ENCODE results near the gene PNCK.
A peak's percentile ranks its signal among the peaks of the same experiment; 100 is the strongest.

Gene PNCK

DNA sequence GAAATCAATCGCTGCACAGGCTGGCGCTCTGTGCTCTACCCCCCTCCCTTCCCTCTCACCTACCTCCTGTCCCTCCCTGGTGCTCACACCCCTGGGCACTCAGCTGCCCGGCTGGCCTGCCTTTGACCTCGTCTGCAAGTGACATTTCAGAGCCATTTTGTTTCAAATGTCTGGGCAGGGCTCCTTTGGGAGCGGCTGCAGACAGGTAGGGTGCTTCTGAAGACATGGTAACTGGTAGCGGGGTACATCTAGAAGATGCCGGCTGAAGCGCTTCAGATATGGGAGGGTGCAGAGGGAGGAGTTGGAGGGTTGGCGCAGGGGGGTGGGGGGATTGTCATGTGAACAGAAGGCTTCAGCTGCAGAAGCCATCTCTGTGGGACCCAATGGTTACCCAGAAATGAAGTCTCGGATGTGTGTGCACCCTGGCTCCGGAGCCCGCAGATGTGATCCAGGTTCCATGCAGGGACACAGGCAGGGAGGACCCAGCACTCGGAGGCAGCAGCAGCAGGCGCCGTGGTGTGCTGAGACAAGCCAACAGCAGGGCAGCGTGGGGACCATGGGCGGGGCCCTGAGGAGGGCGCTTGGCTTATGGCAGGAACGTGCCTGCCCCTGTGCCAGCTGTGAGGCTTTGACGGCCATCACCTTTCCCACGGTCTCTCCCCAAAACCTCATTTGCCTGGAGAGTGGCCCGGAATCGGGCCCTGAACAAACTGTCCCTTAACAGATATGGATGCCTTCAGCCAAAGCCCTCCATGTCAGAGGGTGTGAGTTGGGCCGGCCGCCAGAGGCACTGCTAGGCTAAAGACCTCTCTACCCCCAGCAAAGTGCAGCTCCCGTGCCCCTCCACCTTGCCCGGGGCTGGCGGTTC is 34.2 kb downstream of the PNCK start:
- DNase-seq = peak; percentile 5

DNA sequence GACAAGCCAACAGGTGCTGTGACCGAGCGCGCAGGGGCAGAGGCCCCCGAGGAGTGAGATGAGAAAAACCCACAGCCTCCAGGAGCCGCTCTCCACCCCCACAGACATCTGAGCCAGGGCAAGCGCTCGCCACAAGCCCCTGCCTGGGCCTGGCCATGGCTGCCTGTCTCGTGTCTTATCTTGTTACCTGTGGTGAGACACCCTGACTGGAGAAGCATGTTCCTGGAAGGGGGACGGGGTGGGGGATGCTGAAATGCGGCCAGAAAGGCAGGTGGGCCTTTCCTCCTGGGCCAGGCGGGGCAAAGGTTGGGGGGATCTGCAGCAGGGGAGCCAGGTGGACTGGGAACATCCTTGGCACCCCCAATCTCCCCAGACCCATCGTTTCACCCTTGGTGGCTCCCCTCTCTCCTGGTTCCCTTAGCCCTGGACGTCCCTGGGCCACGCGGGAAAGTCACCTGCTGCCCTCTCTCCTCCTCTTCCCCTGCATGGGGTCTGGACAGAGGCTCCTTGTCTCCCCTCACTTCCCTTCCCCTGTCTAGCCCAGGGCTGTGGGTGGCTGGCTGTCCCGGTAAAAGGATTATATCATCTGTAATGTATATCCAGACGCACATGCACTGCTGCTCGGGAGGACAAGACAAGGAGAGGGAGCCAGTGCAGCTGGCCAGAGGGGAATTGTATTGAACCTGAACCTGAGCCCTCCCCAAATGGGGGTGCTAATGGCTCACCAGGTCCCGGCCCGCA is 35.0 kb downstream of the PNCK start:
- no peak for DNase-seq

DNA sequence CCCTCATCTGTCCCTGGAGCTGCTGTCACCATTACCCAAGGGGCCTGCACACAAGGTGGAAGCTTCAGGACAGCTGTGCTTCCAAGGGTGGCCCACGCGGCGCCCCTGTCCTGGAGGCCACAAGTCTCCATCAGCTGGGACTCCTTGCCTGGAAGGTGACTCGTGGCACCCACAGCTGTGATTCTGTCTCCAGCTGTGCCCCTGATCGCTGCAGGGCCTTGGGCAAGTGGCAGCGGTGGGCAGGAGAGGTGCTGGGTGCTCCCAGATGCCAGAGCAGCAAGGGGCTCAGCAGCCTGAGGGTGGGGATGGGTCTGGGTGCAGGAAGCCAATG is 35.6 kb downstream of the PNCK start:
- no peak for DNase-seq

DNA sequence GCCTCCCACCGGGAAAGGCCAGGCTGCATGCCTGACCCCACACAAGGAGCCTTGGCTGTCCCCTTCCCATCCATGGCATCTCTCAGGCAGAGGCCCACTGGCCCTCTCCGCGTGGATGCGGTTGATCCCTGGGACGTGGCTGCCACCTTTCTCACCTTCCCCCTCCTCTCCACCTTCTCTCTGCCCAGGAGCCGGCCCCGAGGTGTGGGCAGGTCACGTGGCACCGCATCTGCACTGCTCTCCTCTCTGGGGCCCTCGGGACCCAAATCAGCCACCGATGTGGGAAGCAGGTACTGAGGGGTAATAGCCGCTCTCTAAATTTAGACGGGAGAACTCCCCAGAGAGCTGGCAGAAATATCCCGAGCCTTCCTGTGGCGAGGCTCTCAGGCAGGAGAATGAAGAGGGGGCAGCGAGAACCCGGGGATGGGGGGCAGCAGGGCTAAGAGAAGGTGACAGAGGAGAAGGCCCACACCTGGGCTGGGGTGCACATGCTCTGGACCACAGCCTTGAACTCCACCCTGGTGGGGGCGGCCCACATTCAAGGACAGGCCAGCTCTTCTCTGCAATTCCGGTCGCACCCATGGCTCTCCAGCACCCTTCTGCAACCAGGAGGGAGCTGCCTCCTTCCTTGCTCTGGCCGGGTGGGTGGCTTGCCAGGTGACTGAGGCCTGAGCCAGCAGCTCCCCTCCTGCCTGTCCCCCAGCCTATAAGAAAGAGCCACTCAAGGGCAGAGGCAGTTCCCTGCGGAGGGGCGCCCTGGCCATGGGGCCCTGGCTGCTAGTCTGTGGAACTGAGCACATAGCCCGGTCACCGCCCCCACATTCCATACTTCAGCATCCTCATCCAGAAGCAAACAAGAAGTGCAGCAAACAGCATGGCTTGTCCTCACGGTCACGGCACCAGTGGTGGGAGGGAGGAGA is 36.2 kb downstream of the PNCK start:
- no peak for DNase-seq

DNA sequence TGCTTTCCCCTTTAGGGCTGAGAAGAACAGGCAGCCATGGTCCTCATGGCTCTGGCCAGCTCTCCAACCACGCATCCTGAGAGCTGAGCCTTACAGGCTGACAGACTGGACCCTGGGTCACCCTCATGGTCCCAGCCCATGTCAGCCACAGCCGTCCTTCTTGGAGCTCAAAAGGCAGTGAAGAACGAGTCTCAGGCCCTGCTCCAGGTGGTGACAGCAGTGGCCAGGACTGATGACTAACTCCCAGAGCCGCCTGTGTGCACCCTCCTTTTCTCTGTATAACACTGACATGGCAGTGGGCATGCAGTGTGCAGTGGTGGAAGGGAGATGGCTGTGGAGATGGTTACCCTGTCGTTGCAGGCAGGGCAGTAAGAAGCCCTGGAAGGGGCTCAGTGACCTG is 36.9 kb downstream of the PNCK start:
- no peak for DNase-seq

DNA sequence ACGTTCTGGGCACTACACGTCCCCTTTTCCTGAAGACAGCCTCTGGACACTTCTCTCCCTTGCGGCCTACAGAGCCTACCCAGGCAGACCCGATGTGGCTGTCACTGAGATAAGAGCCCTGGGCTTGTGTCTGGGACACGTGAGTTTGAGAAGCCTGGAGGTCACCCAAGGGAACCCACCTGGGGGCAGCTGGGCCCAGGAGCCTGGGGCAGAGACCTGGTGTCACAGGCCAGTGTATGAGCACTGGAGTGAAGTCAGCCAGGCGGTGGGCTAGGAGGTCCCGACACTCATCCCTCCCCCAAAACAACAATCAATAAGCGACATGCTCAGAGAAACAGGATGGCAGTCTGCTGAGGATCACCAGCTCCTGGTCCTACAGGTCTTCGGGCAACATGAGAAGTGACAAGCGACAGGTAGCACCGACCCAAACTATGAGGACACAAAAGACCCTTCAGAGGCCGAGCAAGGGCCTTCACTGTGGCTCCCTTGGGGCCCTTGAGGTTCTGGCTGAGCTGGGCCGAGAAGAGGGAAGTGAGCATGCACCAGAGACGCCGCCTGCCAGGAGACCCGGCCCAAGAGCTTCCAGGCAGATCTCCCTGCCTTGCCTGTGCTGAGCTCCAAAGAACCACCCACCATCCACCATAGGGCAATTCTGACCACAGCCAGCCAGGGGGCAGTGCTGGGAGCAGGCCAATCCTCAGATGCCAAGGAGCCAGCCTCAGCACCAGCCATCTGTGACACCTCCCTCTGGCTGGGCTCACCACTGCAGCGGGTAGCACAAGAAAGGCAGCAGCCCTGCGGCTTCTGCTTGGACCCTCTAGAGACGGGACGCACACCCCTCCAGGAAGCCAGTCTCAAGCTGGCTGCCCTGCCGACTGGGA is 37.6 kb downstream of the PNCK start:
- DNase-seq = peak; percentile 17

DNA sequence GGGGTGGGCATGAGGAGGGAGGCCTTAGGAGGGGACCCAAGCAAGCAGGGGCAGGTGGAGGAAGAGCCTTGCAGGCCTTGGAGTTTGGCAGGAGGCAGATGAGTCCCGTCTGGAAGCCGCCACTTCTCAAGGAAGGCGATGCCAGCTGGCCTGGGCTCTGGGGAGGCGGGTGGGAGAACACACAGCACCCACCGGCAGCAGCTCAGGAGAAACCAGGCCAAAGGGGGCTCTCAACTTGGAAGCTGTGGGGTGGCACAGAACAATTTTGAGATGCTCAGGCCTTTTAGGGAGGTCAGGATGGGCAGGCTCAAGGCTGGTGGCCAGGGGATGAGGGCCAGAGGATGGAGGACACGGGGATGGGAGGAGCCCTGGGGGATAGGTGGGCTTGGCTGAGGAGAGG is 38.2 kb downstream of the PNCK start:
- no peak for DNase-seq

DNA sequence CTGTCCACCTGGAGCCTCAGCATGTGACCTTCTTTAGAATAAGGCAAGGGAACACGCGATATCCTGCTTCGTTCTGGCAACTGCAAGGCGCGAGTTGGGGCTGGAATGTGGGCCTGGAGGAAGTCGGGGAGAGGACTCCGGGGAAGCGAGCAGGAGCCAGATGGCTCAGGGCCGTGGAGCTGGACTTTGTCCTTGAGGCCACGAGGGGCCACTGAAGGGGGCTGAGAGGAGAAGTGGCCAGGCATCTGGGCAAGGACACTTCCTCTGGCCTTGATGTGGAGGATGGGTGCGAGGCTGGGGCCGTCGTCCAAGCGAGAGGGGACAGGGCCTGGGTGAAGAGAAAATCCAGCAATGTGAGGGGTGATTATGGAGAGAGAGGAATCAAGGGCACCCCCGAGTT is 38.8 kb downstream of the PNCK start:
- no peak for DNase-seq

DNA sequence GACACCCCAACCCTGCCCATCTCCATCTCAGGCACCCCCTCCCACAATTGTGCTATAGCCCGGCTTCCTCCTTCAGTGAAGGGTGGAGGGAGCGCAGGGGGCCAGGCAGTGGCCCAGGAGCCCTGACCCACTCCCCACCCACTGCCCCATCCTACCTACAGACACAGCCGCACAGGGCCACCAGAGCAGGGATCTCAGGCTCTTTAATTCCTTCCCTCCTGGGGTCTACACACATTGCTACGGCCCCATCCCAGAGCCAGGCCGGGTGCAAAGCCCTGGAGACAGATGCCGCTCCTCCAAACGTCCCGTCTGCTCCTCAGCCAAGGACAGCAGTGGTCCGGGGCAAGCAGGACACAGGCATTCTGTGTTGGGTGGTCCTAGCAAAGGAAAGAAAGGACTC is 39.4 kb downstream of the PNCK start:
- DNase-seq = no peak

DNA sequence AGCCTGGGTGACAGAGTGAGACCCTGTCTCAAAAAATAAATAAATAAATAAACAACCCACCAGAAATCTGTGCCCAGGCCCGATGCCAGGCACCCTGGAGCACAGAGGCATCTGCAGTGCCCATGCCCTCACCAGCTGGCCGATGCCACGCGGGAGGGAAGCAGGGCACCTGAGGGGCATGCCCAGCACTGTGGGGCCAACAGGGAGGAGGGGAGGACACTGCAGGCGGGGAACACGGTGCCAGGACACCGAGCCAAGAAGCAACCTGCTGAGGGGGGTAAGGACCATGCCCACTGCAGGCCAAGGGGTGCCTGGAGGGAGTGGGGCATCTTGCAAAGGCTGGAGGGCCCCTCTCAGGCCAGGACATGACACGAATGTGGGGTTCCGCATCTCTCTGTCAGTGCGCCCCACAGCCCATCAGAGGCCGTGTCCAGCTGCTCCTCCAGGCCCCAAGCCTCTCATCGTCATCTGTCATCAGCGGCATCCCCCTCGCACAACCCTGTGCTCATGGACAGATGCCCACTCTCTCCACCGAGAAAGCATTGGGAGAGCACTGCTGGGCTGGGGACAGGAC is 39.9 kb downstream of the PNCK start:
- DNase-seq = no peak

DNA sequence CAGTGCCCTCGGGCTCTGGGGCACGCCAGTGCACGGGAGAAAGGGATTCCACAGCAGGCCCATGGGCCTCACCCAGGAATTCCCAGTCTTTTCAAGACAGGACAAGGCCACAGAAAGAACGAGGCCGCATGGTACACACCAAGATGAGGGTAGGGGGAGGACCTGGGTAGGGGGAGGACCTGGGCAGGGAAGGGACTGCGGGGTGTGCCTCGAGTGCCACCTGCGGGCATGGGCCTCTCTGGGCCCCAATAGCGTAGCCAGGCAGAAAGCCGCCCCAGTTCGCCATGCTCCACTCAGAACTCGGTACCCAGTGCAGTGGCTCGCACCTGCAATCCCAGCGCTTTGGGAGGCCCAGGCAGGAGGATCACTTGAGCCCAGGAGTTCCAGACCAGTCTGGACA is 40.6 kb downstream of the PNCK start:
- no peak for DNase-seq

DNA sequence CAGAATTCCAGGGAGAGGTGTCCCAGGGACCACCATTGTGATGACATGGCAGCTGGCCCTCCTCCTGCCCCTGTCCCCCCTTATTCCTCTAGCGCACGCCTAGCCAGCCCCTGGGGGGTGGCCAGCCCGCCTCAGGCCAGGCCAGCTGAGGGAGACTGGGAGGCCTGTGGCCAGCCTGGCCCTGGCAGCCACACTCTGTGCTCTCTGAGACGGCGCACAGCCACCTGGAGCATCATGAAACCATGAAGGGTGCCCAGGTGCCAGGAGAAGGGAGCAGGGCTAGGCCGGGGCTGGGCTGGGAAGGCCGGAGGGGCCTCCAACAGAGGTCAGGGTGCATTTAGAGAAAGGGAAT is 41.0 kb downstream of the PNCK start:
- no peak for DNase-seq

DNA sequence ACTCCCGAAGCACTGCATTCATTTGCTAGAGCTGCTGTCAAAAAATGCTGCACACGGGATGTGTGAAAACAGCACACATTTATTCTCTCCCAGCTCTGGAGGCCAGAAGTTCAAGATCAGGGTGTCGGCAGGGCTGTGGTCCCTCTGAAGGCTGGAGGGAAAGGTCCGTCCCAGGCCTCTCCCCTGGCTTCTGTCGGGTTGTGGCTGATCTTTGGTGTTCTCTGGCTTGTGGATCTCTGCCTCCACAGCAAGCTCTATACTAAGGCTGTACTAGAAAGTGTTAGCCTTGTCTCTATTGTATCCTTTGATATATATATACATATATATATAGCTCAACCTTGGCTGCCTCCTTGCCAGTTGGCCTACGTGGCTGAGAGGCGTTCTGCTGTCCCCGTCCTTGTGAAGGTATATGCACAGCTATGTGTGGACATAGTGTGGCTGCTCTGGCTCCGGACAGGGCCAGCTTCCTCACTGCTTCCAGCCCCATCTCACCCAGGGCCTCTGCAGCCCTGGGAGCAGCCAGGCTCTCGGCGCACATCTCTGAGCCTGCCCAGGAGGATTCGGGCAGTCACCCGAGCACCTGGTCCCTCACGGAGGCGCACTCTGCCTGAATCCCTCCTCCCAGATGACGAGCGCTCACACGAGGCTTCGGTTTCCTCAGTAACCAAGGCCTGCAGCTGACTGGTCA is 41.6 kb downstream of the PNCK start:
- DNase-seq = no peak

DNA sequence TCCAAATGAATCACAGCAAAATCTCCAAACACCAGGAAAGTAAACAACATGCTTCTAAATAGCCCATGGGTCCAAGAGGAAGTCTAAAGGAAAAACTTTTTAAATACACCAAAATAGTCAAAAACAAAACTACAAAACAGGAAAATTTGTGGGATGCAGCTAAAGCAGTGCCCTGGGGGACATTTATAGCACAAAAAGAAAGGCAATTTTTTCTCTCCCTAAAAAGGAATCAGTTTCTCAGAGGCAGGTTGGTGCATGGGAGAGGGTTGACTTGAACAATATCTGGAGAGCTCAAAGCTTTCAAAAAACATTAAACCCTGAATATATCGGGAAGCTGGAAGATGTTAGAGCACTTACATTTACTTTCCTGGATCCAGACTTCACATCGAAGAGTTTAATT is 42.3 kb downstream of the PNCK start:
- DNase-seq = no peak

DNA sequence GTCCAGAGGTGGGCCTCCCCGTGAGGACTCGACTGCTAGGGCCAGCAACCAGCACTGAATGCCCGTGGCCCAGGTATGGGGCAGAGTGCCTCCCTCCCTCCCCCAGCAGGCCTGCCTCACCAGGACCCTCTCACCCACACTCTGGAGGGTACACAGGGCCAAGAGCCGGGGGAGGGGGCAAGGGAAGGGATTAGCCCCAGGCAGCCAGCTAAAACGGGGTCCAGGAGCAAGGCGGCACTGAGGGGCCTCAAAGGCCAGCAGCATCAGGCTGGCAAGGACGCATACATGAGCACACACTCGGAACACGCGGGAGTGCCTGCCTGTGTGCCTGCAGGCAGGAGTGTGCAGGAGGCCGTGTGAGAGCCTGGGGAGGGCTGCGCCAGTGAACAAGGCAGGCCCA is 44.9 kb downstream of the PNCK start:
- no peak for DNase-seq

DNA sequence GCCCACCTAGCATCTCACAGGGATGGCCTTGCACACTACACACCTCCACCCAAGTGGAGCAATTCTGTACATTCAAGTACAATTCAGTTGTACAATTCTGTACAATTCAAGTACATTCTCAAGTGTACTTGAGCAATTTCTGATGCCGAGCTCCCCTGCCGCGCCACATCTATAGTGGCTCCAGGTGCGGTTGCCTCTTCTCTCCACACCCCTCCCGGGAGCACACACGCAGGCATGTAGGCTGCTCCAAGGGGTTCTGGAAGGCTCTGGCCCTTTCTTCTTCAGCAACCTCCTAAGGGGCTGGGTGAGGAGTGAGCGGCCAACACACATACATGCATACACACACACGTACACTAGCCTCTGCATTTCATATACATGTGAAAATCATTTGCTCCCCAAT is 45.5 kb downstream of the PNCK start:
- DNase-seq = no peak

DNA sequence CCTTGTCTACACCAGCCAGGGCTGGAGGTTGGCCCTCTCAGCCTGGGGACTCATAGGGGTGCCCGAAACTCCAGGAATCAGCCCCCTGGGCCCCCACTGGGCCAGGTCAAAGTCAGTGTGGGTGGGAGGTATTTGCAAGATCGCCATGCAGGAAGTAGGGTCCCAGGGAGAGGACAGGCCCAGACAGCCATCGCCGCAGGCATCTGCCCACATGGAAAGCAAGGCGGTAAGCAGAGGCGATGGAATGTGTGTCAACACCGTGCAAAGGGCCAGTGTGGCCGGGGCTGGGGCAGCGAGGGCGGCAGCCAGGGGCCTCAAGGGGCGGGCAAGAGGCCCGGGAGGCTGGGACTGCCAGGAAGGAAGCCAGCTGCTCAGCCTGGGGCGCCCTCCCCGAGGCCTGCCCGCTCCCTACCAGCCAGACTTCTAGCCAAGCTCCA is 45.9 kb downstream of the PNCK start:
- DNase-seq = no peak

DNA sequence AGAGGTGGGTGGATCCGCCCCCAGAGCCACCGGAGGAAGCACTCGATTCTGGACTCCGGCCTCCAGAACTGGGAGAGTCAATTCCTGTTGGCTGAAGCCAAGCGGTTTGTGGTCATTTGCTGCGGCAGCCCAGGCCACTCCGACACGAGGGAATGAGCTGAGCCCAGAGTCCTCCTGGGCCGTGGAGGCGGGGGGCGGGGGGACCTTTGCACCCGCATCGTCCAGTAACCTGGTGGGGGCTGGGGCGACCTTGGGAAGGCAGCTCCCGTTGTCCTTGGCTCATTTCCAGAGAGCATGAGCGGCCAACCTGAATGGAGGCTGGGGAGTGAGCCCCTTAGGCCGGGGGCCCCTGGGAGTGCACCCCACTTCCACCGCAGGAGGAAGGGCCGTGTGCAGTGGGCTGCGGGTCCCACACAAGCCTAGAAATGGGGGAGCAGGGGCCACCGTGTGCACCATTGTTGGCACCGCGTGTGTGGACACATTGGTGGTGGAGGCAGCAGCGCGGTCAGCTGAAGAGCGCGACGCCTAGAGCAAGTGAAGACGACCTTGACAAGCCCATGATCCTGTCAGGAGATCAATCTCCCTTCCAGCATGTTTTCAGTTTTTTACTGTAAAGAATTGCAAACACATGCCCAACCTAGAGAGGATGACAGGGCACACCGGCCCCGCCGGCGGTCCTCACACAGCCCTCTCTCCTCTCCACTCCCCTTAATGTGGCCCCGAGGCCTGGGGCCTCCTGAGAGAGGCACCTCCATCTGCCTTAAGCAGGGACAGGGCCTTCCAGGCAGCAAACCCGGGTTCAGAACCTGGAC is 46.5 kb downstream of the PNCK start:
- no peak for DNase-seq

DNA sequence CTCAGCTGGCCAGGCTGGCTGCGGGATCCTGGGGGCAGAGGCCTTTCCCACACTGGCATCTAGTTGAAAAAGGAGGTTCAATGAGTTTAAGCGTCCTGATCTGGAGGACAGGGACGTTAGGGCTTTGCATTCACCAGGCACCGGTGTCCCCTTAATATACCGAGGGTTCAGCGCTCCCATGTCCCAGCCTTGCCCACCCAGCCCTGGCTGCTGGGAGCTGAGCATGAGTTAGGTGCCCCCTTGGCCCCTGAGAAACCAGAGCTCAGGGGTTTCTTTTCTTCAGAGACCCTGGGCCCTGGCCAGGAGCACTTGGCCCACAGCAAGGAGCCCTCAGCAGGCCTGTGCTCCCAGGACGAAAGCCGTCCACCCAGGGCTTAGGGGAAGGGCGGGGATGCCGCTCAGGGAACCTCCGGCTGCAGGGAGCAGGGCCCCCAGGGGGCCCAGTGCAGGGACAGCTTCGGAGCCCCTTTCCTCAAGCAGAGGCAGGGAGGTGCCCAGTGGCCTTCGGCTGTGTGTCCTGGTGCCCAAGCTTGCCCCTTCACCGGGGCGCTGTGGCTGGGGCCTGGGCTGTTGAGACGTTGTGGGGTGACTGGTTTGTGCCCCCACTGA is 47.5 kb downstream of the PNCK start:
- no peak for DNase-seq
